Ishikawa (cell line): ENCODE results near the gene MLLT10.

Experiments used
- FOXM1 ChIP-seq: IDR thresholded peaks from 2 replicates; pipeline ENCODE4 v1.6.1; 2012; ENCODE audit warnings: low read depth, borderline replicate concordance
- RAD21 ChIP-seq: IDR thresholded peaks from 2 replicates; pipeline ENCODE4 v1.6.1; 2012; ENCODE audit warnings: low read depth

- TF ChIP-seq FOXM1: no peak
- TF ChIP-seq RAD21: no peak
These were observed 10.4 kb upstream of the MLLT10 start for GRCh38 chr10:21523557-21524008.
